OCI-LY1 (cell line): Measurements from ENCODE around the gene CD40.

Source experiments
- CTCF ChIP-seq: fragments of 200-600 bp; sonication (generic), shearing (Covaris generic); IDR thresholded peaks from 2 replicates; pipeline ENCODE4 v1.5.1; 2017; ENCODE audit warnings: mild to moderate bottlenecking, antibody characterized with exemption, low read length, moderate library complexity, mixed read lengths
- EZH2 ChIP-seq: fragments of 200-600 bp; sonication (generic), shearing (Covaris generic); IDR thresholded peaks from 2 replicates; pipeline ENCODE4 v1.8.0; 2017; ENCODE audit warnings: borderline replicate concordance, mixed run types, mild to moderate bottlenecking, antibody characterized with exemption, low read length, moderate library complexity, mixed read lengths

GRCh38 chr20:46074006-46074405, 44.1 kb upstream of the CD40 start:
- TF ChIP-seq CTCF (no peak), EZH2 (no peak)
